Measurements from ENCODE around the gene GBX2.

The GBX2 gene

DNA sequence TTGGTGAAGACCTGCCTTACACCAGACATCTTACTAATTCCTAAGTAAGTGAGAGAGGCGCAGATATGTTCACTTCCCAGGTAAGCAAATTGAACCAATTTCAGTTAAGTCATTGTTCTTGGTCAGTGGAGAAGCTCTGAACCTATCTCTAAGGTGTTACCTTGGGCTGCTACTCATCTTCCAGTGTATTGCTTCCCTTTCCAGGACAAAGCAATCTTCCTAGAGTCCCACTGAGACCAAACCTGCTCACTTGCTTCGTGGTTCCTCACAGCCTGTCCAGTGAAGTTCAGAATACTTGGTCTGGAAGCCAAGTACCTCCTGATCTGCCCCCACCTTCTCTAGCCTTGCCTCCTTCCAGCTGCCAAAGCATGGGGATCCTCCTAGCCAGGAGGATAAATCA, 22.5 kb upstream of the GBX2 start:
- TF ChIP-seq, protein P1, sequence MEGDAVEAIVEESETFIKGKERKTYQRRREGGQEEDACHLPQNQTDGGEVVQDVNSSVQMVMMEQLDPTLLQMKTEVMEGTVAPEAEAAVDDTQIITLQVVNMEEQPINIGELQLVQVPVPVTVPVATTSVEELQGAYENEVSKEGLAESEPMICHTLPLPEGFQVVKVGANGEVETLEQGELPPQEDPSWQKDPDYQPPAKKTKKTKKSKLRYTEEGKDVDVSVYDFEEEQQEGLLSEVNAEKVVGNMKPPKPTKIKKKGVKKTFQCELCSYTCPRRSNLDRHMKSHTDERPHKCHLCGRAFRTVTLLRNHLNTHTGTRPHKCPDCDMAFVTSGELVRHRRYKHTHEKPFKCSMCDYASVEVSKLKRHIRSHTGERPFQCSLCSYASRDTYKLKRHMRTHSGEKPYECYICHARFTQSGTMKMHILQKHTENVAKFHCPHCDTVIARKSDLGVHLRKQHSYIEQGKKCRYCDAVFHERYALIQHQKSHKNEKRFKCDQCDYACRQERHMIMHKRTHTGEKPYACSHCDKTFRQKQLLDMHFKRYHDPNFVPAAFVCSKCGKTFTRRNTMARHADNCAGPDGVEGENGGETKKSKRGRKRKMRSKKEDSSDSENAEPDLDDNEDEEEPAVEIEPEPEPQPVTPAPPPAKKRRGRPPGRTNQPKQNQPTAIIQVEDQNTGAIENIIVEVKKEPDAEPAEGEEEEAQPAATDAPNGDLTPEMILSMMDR (conservative IDR thresholded peaks at IDR 0.05; ENCODE audit: low read length): no peak
- no peak for DNase-seq (ENCODE audit: low read depth)
- H3K4me3 ChIP-seq (ENCODE audit: low read length): no peak overlapping the region

DNA sequence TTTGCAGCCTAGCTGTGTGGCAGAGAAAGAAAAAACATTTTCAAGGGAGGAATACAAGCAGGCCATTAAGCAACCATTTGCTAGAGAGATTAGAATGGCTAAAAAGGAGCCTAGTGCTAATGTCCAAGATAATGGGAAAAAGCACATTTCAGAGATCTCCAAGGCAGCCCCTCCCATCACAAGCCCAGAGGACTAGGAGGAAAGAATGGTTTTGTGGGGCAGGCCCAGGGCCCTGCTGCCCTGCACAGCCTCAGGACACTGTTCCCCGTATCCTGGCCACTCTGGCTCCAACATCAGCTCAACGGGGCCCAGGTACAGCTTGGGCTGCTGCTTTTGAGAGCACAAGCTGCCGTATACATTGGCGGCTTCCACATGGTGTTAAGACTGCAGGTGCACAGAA, 16.5 kb upstream of the GBX2 start:
- no peak overlapping the region for H3K4me3 ChIP-seq (ENCODE audit: low read length)
- no peak for DNase-seq (ENCODE audit: low read depth)
- TF ChIP-seq, protein P1 (conservative IDR thresholded peaks at IDR 0.05; ENCODE audit: low read length): no peak

- peak; percentile 58 for DNase-seq (ENCODE audit: low read depth)
- TF ChIP-seq, protein P1 (conservative IDR thresholded peaks at IDR 0.05; ENCODE audit: low read length): peak; percentile 81
- H3K4me3 ChIP-seq (ENCODE audit: low read length): no peak overlapping the region
These were observed 12.8 kb upstream of the GBX2 start for GRCh38 chr2:236180831-236181453.

GRCh38 chr2:236180076-236180816, 12.1 kb upstream of the GBX2 start:
- DNase-seq (ENCODE audit: low read depth): peak; percentile 61
- TF ChIP-seq, protein P1 (conservative IDR thresholded peaks at IDR 0.05; ENCODE audit: low read length): no peak
- H3K4me3 ChIP-seq (ENCODE audit: low read length): peak overlapping the region; percentile 61

DNA sequence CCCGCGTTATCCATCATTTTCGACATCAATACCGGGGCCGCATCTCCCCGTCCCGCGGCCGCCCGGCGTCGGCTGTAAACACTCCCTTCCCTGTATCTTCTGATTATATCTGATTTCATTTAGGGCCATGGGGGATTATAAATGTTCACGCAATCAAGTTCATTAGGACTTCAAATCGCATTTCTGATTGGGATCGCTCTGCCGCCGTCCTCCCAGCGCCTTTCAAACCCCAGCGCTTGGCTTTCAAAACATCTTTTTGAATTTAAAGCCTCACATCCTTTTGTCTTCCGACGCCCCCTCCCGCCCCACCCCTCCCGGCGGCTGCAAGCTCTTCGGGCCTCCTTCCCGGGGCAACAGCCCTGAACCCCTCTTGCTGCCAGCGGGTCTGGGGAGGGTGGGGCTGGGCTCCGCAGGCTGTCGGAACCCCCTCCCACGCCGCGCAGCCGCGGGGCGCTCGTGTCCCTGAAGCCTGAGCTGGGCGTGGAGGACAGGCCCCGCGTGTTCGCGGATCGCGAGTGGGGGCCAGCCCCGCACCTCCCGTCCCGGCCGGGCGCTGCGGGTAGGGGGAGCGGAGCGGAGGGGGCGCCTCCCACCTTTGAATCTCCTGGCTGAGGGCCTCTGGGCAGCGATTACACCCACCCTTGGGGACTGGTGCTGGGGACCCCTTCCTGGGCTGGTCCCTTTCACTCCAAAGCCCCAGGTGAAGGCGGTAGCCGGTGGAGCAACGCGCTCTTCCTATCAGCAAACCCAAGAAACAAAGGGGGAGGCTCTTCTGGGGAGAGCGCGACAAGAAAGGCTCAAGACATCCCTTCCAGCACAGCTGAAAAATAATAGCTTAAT, 11.3 kb upstream of the GBX2 start:
- TF ChIP-seq, protein P1 (conservative IDR thresholded peaks at IDR 0.05; ENCODE audit: low read length): no peak
- no peak for DNase-seq (ENCODE audit: low read depth)
- peak overlapping the region; percentile 61 for H3K4me3 ChIP-seq (ENCODE audit: low read length)

GRCh38 chr2:236178890-236179235, 10.7 kb upstream of the GBX2 start:
- TF ChIP-seq, protein P1 (conservative IDR thresholded peaks at IDR 0.05; ENCODE audit: low read length): no peak
- peak overlapping the region; percentile 61 for H3K4me3 ChIP-seq (ENCODE audit: low read length)
- no peak for DNase-seq (ENCODE audit: low read depth)
